LNCAP (cell line): ENCODE measurements around the gene CMPK2.

Experiments used
- TF ChIP-seq, protein P1 (sequence below): fragments of 450-650 bp; IDR thresholded peaks from 2 replicates; pipeline ENCODE4 v1.5.1; 2017; ENCODE audit warnings: mild to moderate bottlenecking

Gene CMPK2

DNA sequence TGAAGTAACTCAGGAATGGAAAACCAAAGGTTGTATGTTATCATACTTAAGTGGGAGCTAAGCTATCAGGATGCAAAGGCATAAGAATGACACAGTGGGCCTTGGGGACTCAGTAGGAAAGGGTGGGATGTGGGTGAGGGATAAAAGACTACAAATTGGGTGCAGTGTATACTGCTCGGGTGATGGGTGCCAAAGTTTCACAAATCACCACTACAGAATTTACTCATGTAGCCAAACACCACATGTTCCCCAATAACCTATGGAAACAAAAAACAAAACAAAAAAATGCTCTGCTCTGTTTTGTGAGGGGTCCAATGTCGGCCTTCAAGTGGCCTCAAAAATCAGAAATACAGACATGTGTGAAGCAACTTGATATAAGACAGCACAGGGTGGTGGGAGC lies 42.6 kb upstream of the CMPK2 start:
- TF ChIP-seq, protein P1, sequence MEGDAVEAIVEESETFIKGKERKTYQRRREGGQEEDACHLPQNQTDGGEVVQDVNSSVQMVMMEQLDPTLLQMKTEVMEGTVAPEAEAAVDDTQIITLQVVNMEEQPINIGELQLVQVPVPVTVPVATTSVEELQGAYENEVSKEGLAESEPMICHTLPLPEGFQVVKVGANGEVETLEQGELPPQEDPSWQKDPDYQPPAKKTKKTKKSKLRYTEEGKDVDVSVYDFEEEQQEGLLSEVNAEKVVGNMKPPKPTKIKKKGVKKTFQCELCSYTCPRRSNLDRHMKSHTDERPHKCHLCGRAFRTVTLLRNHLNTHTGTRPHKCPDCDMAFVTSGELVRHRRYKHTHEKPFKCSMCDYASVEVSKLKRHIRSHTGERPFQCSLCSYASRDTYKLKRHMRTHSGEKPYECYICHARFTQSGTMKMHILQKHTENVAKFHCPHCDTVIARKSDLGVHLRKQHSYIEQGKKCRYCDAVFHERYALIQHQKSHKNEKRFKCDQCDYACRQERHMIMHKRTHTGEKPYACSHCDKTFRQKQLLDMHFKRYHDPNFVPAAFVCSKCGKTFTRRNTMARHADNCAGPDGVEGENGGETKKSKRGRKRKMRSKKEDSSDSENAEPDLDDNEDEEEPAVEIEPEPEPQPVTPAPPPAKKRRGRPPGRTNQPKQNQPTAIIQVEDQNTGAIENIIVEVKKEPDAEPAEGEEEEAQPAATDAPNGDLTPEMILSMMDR, result no peak

DNA sequence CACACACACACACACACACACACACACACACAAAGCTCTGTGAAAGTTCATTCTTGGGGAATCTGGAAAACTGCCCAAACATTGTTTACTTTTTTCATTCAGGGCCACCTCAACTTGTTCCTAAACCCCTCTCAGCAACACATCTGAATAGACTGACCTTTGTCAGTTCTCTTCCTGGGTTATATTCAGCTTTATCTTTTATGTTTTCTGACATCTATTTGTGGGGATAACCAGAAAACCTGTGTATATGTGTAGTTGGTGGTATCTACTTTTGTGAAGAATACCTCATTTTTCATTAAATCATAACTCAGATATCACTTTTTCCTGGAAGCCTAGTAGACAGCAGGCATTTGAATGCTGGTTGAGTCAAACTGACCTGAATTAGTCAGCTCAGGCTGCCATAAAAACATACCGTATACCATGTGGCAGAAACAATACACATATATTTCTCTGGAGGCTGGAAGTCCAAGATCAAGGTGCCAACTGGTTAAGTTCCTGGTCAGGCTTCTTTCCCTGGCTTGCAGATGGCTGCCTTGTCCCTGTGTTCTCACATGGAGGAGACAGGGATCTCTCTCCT lies 40.5 kb upstream of the CMPK2 start:
- TF ChIP-seq, protein P1, result no peak

DNA sequence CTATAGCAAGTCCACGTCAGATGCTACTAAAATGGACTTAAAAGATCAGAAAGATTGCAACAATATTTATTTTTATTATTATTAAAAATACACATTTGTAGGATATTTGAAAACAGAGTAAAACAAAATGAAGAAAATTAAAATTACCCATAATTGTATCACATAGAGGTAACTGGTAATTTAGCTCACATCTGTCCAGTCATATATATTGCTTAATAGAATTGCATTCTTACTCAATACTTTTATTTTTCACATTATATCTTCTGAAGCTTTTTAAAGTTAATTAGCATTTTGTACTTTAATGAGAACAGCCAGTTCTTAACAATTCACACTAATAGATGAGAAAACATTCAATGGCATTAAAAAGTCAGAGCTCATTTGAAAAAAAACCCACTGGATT lies 40.0 kb upstream of the CMPK2 start:
- TF ChIP-seq, protein P1, result no peak

DNA sequence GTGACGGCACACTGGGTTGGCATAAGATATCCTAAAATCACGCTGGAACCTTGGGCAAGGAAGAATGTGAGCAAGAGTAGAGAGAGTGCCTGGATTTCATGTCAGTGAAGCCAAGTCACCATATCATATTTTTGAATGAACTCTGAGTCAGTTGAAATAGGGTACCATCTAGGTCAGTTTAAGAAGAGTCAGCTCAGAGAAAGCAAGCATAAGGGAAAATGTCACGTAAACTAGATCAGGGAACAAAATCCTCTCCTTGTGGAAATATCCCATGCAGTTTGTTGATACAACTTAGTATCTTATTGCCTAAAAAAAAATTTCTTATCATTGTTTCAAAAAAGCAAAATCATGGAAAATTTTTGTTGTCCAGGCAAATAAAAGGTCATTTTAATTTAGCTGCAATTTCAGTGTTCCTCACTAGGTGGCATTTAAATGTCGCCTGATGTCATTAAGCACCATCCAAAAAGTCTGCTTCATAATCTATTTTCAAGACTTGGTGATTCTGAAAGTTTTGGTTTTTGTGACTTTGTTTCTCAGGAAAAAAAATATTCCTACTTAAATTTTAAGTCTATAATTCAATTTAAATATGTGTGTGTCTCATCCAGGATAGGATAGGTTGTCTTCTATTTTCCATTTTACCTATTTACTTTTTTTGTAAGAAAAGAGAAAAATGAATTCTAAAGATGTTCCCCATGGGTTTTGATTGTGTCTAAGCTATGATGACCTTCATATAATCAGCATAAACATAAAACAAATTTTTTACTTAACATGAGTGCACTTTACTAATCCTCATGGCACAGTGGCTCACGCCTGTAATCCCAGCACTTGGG lies 31.4 kb upstream of the CMPK2 start:
- TF ChIP-seq, protein P1, result peak; percentile 67

DNA sequence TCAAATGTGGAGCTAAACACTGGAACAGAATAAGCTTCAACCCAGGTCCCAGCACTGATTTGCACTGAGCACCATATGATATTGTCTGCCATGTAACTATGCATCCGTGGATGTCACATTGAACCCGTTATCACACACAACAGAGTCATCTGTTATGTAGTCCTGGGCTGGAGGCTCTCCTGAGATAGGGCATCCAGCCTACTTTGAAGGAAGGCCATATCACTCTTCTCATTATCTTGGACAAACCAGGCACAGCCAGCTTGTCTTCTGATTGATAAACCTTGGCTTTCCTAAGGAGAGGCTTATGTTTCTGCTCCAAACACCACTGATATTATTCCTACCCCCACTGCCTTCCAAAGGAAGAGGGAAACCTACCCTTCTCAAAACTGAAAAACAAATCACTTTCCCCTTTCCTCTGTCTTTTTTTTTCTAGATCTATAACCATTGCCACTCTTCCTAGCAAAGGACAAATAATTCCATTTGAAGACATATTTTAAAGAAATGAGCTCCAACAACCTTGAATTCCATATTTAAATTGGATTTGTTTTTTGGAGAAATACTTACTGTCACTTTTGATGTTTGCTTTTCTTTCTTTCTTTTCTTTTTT lies 28.3 kb upstream of the CMPK2 start:
- TF ChIP-seq, protein P1, result no peak

DNA sequence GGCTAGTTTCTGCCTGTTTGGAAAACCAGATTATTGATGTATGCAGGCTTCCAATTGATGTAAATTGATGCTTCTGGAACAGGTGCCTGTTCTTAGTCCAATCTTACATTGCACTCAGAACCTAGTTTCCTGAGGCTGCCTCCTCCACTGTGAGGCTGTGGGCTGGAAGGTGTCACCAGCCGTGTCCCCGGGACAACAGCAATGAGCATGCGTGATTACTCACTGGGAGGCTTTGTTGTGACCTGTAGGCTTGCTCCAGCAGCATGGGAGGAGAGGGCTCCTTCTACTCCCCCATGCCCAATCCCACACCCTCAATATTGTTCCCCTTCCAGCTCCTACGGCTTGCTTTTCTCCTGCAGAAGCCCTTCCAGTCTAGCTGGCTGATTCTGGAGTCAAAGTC lies 23.0 kb upstream of the CMPK2 start:
- TF ChIP-seq, protein P1, result no peak

DNA sequence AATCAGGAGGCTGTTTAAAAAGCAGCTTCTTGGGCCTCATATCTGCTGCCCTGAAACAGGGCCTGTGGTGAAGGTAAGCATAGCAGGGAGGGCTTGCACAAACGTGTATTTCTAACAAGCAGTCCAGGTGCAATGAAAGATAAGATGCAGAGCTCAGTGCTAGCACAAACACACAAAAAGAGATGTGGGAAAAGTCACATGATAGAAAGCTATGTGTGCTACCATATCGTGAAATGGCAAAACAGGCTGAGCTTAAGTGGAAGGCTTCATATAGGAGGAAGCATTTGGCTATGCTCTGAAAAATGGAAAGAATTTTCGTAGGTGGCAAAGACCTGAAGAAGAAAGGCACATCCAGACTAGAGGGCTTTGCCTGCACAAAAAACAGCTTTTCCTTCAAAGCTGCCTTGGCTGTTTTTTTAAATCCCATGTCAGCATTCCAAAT lies 22.1 kb upstream of the CMPK2 start:
- TF ChIP-seq, protein P1, result no peak
